Neural progenitor cell (in vitro differentiated cells): ENCODE data around the gene CCDC124.
A peak's percentile ranks its signal among the peaks of the same experiment; 100 is the strongest.

Experiments used
- EZH2 ChIP-seq: fragments of 200-600 bp; sonication (generic); IDR thresholded peaks from 2 replicates; pipeline ENCODE4 v1.6.1; 2017; ENCODE audit warnings: antibody characterized with exemption, mild to moderate bottlenecking, moderate library complexity
- EZH2phosphoT487 ChIP-seq: fragments of 200-600 bp; sonication (generic); IDR thresholded peaks from 2 replicates; pipeline ENCODE4 v1.6.1; 2017; ENCODE audit warnings: antibody characterized with exemption
- TF ChIP-seq, protein P1 (sequence below): fragments of 200-600 bp; sonication (generic); IDR thresholded peaks from 2 replicates; pipeline ENCODE4 v1.5.1; 2017; ENCODE audit warnings: antibody characterized with exemption, mild to moderate bottlenecking

DNA sequence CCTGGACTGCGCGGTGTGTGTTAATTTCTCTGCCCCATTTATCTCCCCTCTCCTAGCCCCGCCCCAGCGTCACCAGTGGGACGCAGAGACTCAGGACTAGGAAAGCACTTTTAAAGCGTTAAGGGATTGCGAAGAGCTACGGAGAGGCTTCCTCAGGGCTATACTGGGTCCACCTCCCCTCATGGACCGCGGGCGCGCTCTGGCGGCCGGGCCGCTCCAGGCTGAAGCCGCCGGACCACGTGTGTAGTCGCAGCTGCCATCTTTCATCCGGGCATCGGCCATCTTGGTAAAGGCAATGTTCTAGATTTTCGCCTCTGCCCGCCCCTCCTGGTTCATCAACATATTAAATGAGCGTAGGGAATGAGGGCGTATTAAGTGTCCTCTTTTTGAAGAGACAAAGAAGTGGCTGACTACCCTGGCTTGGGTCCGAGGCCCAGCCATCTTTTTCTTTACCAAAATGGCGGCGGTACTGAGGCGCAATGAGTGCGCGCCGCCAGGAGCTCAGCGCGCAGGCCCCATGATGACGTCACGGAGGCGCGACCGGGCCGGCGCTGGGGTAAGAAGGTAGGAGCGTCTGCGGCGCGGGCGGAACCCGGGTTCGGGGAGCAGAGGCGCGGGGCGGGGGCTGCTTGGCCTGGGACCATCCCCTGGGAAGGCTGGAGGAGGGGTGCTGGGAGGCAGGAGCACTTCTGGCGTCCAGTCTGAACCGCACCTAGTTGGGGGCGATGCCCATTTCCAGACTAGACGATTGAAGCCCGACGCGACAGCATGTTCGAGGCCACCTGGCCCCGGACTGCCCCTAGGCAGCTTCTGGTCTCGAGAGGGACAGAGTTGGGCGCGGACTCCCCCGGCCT lies at the start of gene CCDC124:
- TF ChIP-seq, protein P1, sequence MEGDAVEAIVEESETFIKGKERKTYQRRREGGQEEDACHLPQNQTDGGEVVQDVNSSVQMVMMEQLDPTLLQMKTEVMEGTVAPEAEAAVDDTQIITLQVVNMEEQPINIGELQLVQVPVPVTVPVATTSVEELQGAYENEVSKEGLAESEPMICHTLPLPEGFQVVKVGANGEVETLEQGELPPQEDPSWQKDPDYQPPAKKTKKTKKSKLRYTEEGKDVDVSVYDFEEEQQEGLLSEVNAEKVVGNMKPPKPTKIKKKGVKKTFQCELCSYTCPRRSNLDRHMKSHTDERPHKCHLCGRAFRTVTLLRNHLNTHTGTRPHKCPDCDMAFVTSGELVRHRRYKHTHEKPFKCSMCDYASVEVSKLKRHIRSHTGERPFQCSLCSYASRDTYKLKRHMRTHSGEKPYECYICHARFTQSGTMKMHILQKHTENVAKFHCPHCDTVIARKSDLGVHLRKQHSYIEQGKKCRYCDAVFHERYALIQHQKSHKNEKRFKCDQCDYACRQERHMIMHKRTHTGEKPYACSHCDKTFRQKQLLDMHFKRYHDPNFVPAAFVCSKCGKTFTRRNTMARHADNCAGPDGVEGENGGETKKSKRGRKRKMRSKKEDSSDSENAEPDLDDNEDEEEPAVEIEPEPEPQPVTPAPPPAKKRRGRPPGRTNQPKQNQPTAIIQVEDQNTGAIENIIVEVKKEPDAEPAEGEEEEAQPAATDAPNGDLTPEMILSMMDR, result peak; percentile 96
- TF ChIP-seq EZH2phosphoT487 (no peak), EZH2 (no peak)
